ENCODE measurements around the gene TXNDC15.

DNA sequence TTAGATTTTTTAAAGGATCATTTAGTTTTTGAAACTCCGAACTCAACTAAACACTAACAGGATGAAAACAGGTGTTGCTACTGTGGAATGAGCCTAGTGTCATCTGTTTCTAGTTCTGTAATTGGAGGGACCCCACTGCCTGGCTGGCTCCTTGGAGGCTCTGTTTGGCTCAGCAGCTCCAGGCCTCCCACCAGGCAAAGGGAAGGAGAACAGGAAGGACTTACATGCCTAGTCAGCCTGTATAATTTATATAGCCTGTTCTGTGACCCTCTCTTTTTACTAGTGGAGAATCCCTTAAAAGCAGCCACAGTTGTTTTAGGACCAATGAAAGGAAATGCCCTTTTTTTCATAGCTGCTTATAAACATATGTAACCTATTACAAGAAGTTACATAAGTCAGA lies 49.5 kb upstream of the TXNDC15 start:
- TF ChIP-seq, protein P1, sequence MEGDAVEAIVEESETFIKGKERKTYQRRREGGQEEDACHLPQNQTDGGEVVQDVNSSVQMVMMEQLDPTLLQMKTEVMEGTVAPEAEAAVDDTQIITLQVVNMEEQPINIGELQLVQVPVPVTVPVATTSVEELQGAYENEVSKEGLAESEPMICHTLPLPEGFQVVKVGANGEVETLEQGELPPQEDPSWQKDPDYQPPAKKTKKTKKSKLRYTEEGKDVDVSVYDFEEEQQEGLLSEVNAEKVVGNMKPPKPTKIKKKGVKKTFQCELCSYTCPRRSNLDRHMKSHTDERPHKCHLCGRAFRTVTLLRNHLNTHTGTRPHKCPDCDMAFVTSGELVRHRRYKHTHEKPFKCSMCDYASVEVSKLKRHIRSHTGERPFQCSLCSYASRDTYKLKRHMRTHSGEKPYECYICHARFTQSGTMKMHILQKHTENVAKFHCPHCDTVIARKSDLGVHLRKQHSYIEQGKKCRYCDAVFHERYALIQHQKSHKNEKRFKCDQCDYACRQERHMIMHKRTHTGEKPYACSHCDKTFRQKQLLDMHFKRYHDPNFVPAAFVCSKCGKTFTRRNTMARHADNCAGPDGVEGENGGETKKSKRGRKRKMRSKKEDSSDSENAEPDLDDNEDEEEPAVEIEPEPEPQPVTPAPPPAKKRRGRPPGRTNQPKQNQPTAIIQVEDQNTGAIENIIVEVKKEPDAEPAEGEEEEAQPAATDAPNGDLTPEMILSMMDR (IDR thresholded peaks at IDR 0.05), result no peak
- TF ChIP-seq POLR2A (IDR thresholded peaks at IDR 0.05) (no peak), POLR2AphosphoS5 (IDR thresholded peaks at IDR 0.05; ENCODE audit: insufficient read depth in 1 of 2, low read depth in 1 of 2) (no peak)
